GM18519 (cell line): Measurements from ENCODE around the gene FES.
A peak's percentile ranks its signal among the peaks of the same experiment; 100 is the strongest.
"Not testable (repeated sequence)": the region's sequence is repeated elsewhere in the genome, so short reads cannot be mapped to it uniquely, and the experiment has no call there.

Experiments used
- ATAC-seq: cut with Tn5 transposase; IDR thresholded peaks from one replicate; pipeline ENCODE4 v1.9.1; 2021; ENCODE audit warnings: mild to moderate bottlenecking, moderate library complexity; ENCODE audit not compliant: unreplicated experiment, low FRiP score

Gene FES

DNA sequence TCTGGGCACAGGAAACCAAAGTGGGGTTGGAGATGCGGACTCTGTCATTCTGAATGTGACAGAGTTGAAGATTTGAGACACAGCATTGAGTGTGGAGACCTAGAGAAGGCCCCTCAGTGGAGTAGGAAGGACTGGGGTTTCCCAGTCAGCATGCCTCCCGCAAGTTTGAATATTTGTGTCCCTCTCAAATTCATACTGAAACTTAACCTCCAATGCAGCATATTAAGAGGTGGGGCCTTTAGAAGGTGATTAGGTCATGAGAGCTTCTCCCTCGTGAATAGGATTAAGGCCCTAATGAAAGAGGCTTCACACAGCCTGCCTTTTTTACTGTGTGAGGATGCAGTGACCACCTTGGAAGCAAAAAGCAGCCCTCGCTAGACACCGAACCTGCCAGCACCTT lies 40.1 kb downstream of the FES start:
- ATAC-seq = no peak

- not testable (repeated sequence) for ATAC-seq
These were observed 42.5 kb downstream of the FES start for GRCh38 chr15:90926766-90927165.

DNA sequence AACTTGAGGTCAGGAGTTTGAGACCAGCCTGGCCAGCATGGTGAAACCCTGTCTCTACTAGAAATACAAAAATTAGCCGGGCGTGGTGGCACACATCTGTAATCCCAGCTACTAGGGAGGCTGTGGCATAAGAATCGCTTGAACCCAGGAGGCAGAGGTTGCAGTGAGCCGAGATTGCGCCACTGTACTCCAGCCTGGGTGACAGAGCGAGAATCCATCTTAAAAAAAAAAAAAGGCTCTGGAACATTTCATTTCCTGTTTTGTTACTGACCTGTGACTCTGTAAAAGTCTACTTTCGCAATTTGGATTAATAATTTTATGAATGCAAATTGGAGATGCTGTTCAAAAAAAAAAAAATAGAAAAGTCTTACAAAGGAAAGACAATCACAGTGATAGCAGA lies 43.8 kb downstream of the FES start:
- not testable (repeated sequence) for ATAC-seq

DNA sequence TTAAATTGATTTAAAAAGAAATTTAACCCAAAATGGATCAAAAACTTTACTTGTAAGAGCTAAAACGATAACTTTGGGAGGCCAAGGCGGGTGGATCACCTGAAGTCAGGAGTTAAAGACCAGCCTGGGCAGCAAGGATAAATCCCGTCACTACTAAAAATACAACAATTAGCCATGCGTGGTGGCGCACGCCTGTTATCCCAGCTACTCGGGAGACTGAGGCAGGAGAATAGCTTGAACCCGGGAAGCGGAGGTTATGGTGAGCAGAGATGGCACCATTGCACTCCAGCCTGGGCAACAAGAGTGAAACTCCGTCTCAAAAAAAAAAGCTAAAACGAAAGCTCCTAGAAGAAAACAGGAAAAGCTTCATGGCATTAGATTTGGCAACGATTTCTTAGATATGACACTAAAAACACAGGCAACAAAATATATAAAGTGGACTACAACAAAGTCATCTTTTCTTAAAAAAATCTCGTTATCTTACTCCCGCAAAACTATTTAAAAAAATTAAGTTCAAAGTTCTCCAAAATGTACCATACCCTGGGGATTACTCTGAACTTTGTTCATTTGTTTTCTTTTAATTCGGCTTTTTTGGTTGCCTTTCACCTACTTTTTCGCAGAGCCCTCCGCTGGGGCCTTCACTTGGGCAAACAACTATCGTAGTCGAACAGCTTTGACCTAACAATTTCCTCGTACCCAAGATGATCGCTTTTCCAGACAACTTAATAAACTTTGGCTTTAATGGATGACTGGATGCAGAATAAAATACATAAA lies 45.1 kb downstream of the FES start:
- no peak for ATAC-seq

DNA sequence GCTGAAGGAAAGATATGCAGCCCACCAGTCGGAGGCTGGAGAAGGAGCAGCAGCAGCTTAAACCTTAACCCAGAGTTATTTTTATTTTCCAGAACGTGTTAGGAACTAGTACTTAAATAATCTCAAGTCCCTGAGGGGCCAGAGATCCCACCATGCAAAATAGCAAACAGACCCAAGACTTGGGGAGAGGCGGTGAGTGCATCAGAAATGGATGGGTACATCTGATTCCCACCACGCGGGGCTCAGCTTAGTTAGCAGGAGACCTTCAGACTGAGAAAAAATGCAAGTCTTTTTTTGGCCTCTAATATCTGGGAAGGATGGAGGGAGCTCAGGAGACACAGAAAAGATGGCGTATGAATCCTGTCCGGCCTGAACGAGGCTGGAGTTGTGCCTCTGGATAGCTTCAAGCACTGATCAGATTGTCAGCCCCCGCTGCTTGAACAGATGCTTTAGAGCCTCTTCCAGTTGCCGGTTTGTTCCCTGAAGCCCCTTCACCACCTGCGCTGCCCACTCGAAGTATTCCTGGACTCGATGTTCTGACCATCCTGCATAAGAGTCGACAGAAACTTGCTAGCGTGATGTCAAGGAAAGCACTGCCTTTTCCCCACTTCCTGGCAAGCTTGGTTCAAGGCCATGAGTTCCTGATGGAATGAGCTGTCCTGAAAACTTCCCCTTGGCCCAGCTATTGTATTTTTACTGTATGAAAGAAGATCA lies 46.7 kb downstream of the FES start:
- no peak for ATAC-seq

GRCh38 chr15:90931575-90931827 lies 47.2 kb downstream of the FES start:
- ATAC-seq = no peak

- ATAC-seq = peak; percentile 30
These were observed 47.7 kb downstream of the FES start, which contains the start of gene HDDC3 for GRCh38 chr15:90931828-90932659. Gene HDDC3, minus strand, starts transcription at chr15:90932549. Its CDS starts 9 bp downstream, at chr15:90932540.

GRCh38 chr15:90932660-90932991 lies 48.3 kb downstream of the FES start:
- ATAC-seq = no peak

DNA sequence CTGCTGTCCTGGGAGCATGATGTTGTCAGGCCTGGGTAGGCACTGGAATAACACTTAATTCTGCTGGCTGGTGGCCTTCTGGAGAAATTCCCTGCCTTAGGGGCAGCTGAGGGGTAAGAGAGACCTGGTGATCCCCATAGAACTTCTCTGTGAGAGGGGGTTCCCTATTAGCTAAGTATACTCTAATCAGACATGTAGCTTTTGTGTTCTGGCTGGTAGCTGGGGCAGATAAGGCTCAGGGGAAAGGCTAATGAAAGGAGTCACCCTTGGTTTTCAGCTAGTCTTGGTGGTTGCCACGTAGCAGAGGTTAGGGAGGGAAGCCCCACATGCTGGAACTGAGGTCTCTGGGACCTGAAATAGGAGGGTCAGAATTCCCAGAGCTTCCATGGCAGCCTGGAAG lies 49.0 kb downstream of the FES start:
- no peak for ATAC-seq

- peak; percentile 30 for ATAC-seq
These were observed 50.1 kb downstream of the FES start for GRCh38 chr15:90934256-90934948.

DNA sequence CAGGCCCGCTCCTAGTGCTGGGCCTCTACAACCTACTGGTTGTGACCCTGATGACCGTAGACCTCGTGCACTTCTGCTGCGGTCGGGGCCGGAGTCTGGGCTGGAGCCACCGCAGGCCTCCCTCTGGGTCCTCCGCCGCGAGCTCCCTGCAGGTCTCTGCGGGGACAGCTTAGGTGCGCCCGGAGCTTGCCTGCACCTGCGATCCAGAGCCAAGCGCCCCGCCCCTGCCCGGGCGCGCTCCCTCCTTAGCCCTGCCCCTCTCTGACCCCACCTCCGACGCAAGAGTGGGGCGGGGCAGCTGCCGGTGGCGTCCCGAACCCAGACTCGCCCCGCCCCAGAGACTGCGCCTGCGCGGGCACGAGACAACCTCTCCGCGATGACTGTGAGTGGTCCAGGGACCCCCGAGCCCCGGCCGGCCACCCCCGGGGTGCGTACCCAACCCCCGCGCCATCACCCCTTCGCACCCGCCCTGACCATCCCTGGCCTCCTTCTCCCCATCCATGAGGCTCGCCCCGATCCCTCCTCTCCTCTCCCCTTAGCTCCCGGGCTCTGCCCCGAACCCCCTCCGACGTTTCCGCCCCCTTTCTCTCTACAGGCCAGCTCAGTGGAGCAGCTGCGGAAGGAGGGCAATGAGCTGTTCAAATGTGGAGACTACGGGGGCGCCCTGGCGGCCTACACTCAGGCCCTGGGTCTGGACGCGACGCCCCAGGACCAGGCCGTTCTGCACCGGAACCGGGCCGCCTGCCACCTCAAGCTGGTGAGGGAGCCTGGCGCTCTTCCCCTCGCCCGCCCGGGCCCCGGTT lies 50.8 kb downstream of the FES start, which contains the start of gene UNC45A:
UNC45A (plus strand) TSS at position 337 of the 803 bp plus-strand sequence; CDS start at position 377, 40 bp downstream.
- peak; percentile 50 for ATAC-seq

DNA sequence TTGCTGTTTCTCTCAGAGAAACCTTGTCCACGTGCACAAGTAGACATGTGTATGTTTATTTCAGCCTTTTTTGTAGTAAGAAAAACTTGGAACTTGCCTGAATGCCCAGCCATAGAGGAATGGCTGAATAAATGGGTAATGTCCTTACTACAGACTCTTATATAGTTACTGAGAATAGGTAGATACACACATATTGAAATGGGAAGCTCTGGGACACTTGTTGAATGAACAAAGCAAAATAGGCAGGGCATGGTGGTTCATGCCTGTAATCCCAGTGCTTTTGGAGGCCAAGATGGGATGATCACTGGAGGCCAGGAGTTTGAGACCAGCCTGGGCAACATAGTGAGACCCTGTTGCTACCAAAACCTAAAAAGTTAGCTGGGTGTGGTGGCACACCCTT lies 52.5 kb downstream of the FES start:
- ATAC-seq = no peak

DNA sequence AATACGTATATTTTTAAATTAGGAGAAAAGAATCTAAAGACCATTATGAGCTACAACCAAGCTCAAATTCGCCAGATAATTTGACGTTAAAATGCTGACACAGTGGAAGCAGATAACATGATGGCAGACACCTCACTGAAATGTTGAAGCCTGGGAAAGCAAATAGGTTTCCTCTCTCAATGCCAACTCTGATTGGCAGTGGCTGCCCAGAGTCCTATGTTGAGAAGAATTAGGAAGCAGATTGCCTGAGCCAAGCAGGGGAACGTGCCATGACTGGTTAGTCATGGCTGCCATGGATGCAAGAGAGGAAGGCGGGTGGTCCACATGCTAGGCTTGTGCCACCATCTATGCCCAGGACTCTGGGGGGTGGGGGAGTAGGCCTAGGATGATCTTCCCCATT lies 54.0 kb downstream of the FES start:
- ATAC-seq = no peak

DNA sequence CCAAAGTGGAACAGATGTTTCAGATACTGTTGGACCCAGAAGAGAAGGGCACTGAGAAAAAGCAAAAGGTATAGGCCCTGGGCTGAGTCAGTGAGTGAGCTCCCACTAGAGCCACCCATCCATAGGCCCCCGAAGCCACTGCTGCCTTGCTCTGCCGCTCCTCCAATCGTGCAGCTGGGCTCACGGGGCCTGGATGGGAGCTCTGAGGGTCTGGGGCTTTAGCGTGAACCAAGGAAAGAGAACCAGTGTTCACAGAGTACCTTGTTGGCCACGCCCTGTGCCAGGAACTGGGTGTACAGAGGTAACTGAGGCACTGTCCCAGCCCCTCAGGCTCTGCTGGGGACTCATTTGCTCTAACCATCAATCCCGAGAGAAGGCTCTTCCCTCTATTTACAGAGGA lies 55.5 kb downstream of the FES start:
- ATAC-seq = no peak

- no peak for ATAC-seq
These were observed 56.7 kb downstream of the FES start for GRCh38 chr15:90941038-90941437.

DNA sequence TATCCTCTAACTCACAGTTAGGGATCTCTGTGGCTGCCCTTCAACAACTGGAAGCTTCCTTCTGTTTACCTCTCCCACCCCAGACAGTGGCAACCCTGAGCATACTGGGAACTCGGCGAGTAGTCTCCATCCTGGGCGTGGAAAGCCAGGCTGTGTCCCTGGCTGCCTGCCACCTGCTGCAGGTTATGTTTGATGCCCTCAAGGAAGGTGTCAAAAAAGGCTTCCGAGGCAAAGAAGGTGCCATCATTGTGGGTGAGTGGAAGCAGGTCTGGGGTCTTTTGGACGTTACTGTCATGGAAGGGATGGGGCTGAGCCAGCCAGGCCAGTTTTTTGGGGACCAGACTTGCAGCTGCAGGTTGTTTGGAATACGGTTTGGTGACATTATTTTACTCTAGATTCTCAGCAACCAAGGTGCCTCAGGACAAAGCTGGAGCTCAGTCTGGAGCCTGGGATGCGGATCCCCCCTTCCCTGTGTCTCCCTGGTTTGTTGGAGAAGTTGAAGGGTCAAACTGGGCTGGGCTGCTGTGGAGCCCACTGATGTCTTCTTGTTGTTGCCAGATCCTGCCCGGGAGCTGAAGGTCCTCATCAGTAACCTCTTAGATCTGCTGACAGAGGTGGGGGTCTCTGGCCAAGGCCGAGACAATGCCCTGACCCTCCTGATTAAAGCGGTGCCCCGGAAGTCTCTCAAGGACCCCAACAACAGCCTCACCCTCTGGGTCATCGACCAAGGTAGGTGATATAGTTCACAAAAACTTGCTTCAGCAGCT lies 58.2 kb downstream of the FES start:
- no peak for ATAC-seq

DNA sequence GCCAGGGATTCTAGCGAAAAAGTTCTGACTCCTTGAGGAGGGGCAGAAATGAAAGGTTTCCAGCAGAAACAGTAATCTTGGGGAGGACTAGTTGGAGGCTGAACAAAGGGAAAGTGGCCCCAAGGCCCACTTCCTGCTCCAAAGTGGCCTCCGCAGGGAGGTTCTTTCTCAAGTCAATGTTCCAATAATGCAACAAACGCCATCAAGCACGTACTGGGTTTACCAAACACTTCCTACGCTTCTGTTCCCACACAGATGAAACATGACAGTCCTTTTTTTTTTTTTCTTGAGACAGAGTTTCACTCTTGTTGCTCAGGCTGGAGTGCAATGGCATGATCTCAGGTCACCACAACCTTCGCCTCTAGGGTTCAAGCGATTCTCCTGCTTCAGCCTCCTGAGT lies 60.8 kb downstream of the FES start:
- ATAC-seq = no peak
